Ectodermal cell (in vitro differentiated cells): ENCODE measurements around the gene IGFL2.

Experiments used
- H3K27ac ChIP-seq: 2 replicates; pipeline ENCODE4 v1.7.0; 2013; ENCODE audit warnings: mild to moderate bottlenecking, low read depth, low read length; ENCODE audit not compliant: insufficient read depth, poor library complexity, severe bottlenecking
- H3K27me3 ChIP-seq: 2 replicates; pipeline ENCODE4 v1.7.0; 2013; ENCODE audit warnings: mild to moderate bottlenecking, low read length; ENCODE audit not compliant: insufficient read depth, control insufficient read depth, poor library complexity, severe bottlenecking
- H3K36me3 ChIP-seq: one replicate; pipeline ENCODE4 v1.7.0; 2013; ENCODE audit warnings: low read length; ENCODE audit not compliant: control insufficient read depth, insufficient read depth
- H3K4me1 ChIP-seq: one replicate; pipeline ENCODE4 v1.7.0; 2013; ENCODE audit warnings: low read length; ENCODE audit not compliant: control insufficient read depth, insufficient read depth
- H3K4me3 ChIP-seq: 2 replicates; pipeline ENCODE4 v1.7.0; 2013; ENCODE audit warnings: low read depth, low read length, control low read depth; ENCODE audit not compliant: insufficient read depth
- H3K9me3 ChIP-seq: 2 replicates; pipeline ENCODE4 v1.7.0; 2013; ENCODE audit warnings: mild to moderate bottlenecking, low read length, moderate library complexity; ENCODE audit not compliant: control insufficient read depth
- WGBS, 2 experiments: methylation state at CpG; one replicate each; pipeline ENCODE4 v1.1.7; 2013; ENCODE audit warnings: missing lambda C conversion rate in 2 of 2; 5-methylcytosine and 5-hydroxymethylcytosine counted together

The IGFL2 gene

DNA sequence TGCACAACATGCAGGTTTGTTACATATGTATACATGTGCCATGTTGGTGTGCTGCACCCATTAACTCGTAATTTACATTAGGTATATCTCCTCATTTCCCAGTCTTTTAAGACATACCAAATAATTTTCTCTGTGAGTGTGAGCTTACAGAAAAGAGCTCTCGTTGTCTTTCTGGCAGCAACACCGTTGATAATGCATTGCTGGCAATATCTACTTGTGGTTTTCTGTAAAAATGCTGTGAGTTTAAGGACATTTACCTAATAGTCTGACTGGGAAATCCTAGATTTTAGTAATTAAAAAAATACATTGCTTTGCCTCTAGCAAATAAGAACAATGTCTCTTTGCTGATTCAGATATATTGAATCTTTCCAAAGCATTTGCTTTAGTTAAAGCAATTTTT lies 31.9 kb upstream of the IGFL2 start:
- Histone ChIP-seq H3K4me3 (no peak overlapping the region), H3K27ac (no peak overlapping the region)
- 97 to 100% methylated on average over 2 to 3 of the region's 3 CpGs for WGBS, 2 experiments

DNA sequence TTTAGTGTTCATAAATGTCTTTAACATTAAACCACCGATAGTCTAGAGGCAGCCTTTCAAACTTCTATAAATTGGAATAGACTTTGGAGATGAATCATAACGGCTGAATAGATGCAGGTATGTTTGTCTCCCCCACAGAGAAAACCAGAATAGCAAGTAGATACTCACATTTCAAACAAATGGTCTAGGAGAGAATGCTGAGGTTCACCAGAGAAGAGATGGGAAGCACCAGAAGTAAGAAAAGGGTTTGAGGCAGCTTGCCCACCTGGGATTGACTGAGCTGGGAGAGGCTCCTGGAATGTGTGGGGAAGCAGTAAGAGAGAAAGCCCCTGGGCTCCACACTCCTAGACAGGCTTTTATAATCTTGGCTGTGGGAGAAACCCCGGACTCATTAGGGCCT lies 29.9 kb upstream of the IGFL2 start:
- Histone ChIP-seq H3K27me3 (no peaks in the 10 kb centered on the region), H3K9me3 (no peaks in the 10 kb centered on the region), H3K27ac (no peak overlapping the region), H3K36me3 (no peaks in the 10 kb centered on the region), H3K4me1 (no peaks in the 10 kb centered on the region), H3K4me3 (no peak overlapping the region)
- WGBS, 2 experiments, result 83 to 97% methylated on average over 1 to 3 of the region's 3 CpGs

More for the DNA sequence above, 31.9 kb upstream of the IGFL2 start:
- Histone ChIP-seq H3K27me3 (peaks cover 5% of the 10 kb centered on the region), H3K4me1 (no peaks in the 10 kb centered on the region), H3K9me3 (no peaks in the 10 kb centered on the region), H3K36me3 (no peaks in the 10 kb centered on the region)

DNA sequence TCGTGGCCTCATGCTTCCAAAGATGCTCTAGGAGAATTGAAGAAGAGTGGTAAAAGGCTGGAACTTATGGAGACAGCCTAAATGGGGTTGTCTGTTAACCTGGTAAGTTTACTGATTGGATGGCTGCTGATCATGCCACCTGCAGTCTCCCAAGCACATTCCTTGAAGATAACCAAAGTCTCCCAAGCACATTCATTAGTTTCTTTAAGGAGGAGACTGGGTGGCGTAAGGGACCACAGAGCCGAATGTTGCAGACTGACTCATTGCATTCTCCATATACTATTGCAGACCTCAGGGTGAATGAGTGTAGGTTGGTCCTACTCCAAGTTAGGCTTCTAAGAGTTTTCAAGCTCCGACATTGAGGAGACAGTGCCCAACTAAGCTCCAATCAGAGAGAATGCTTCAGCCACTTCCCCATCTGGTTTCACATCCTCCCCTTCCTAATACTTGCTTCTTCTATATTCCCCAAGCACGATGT lies 23.4 kb upstream of the IGFL2 start, which contains the start of gene IGFL3:
TSS of gene IGFL3 (minus strand) at position 51 of the 478 bp plus-strand sequence. CDS start at position 12, 39 bp downstream.
- Histone ChIP-seq H3K27me3 (no peaks in the 10 kb centered on the region), H3K27ac (no peak within 1 kb of the TSS), H3K36me3 (no peaks in the 10 kb centered on the region), H3K9me3 (no peaks in the 10 kb centered on the region), H3K4me3 (no peak within 1 kb of the TSS), H3K4me1 (no peaks in the 10 kb centered on the region)
- WGBS, 2 experiments, result 95 to 97% methylated on average over 5 of the region's 5 CpGs

GRCh38 chr19:46125447-46125846 lies 22.6 kb upstream of the IGFL2 start:
- H3K4me1 ChIP-seq, result no peaks in the 10 kb centered on the region

GRCh38 chr19:46126086-46126580 lies 21.9 kb upstream of the IGFL2 start:
- 90 to 100% methylated on average over 1 to 2 of the region's 2 CpGs for WGBS, 2 experiments
- H3K36me3 ChIP-seq, result no peaks in the 10 kb centered on the region
- H3K27ac ChIP-seq, result no peak overlapping the region
- H3K4me1 ChIP-seq, result no peaks in the 10 kb centered on the region
- no peaks in the 10 kb centered on the region for H3K27me3 ChIP-seq
- H3K9me3 ChIP-seq, result no peaks in the 10 kb centered on the region
- no peak overlapping the region for H3K4me3 ChIP-seq

More at GRCh38 chr19:46125447-46125846, 22.6 kb upstream of the IGFL2 start:
- no peaks in the 10 kb centered on the region for H3K27me3 ChIP-seq
- 98 to 99% methylated on average over 3 of the region's 4 CpGs for WGBS, 2 experiments
- no peaks in the 10 kb centered on the region for H3K36me3 ChIP-seq
- H3K27ac ChIP-seq, result no peak overlapping the region
- H3K4me3 ChIP-seq, result no peak overlapping the region
- H3K9me3 ChIP-seq, result no peaks in the 10 kb centered on the region

DNA sequence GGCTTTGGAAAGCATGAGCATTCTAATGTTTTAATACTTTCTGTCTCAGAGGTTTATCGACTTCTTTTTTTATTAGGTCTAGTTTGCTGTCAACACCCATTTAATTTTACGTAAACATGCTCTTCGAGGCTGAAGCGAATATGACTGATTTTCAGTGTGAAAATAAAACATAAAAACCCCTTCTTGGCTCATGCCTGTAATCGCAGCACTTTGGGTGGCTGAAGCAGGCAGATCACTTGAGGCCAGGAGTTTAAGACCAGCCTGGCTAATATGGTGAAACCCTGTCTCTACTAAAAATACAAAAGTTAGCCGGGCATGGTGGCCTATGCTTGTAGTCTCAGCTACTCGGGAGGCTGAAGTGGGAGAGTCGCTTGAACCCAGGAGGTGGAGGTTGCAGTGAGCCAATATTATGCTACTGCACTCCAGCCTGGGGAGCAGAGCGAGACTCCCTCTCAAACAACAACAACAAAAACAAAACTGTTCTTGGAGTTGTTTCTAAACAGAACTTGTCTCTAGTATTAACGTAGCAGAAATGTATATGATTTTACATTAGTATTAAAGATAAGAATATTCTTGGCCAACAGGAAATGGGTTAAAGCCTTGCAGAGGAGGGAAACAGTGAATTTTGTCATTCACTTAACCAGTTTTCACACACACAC lies 16.4 kb upstream of the IGFL2 start:
- 71 to 82% methylated on average over 8 of the region's 10 CpGs for WGBS, 2 experiments
- peaks cover 11% of the 10 kb centered on the region for H3K4me1 ChIP-seq
- no peak overlapping the region for H3K27ac ChIP-seq
- no peak overlapping the region for H3K4me3 ChIP-seq
- H3K36me3 ChIP-seq, result no peaks in the 10 kb centered on the region
- no peaks in the 10 kb centered on the region for H3K27me3 ChIP-seq
- H3K9me3 ChIP-seq, result no peaks in the 10 kb centered on the region

DNA sequence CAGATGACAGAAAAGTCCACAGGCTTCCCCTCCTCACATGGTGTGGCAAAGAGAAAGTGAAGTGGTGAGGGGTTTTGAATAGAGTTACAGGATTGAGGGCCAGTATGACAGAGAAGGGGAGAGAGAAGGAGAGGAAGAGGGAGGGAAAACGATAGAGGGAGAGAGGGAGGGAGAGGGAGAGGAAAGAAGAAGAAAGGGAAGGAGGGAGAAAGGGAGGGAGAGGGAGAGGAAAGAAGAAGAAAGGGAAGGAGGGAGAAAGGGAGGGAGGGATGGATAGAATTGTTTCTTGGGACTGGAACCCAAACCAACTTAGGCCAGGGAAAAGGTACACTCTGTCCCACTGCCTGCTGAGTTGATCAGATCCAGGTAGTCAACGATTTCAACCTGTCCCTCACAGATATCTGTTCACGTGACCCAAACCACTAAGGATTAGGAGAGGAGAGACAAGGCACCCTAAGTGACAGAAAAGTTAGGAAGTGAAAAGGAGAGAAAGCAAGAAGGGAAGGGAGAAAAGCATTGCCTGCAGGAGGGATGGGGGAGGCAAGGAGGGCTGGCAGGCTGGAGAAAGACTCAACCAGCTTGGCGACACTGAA lies 15.4 kb upstream of the IGFL2 start:
- Histone ChIP-seq H3K27me3 (no peaks in the 10 kb centered on the region), H3K9me3 (no peaks in the 10 kb centered on the region), H3K27ac (peak overlapping the region; percentile 86), H3K4me3 (no peak overlapping the region), H3K36me3 (no peaks in the 10 kb centered on the region), H3K4me1 (peaks cover 11% of the 10 kb centered on the region)
- 67 to 70% methylated on average over 4 of the region's 4 CpGs for WGBS, 2 experiments

DNA sequence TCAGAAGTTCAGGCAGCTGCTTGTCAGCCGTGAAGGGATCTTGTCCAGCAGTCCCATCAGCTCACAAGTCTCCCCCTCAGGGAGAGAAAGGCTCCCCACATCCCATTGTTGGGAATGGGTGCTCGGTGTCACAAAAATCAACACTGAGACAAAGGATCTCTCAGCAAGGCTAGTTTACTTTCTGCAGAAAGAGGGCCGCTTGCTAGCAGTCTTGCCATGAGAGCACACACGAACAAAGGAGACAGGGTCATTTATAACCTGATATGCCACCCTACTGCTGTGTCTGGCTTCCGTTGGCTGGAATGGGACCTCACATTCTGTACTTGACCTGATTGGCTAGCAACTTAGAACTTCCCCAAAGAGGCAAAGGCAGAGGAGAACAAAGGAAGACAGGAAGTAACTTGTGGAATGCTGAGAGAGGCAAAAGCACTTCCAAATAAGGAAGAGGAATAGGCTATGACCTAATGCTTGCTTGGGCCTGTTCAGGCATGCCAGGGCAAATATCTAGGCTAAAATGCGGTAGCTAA lies 14.9 kb upstream of the IGFL2 start:
- 32 to 34% methylated on average over 6 of the region's 6 CpGs for WGBS, 2 experiments
- H3K36me3 ChIP-seq, result no peaks in the 10 kb centered on the region
- no peaks in the 10 kb centered on the region for H3K27me3 ChIP-seq
- H3K9me3 ChIP-seq, result no peaks in the 10 kb centered on the region
- peaks cover 11% of the 10 kb centered on the region for H3K4me1 ChIP-seq
- no peak overlapping the region for H3K4me3 ChIP-seq
- peak overlapping the region; percentile 86 for H3K27ac ChIP-seq

DNA sequence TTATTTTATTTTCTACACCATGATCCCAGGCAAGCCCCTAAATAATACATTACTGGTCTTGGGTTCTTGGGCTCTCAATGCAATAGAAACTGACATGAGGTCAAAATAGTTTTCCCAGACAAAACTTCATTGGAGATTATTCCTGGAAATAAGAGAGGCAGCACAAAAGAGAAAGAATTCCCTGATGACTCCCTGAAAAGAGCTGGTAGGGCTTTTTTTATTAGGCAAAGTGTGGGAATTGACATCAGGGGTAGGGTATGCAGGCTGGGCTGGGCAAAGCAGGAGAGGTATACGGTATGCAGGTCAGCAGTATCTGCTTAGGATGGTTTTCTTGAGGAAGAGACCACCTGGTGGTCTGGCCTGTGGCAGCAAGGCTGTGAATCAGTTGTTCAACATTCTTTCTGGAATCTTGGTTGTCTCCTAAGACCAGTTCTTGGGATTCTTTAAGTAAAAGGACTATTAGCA lies 14.2 kb upstream of the IGFL2 start:
- Histone ChIP-seq H3K4me3 (no peak overlapping the region), H3K27me3 (no peaks in the 10 kb centered on the region), H3K4me1 (peaks cover 11% of the 10 kb centered on the region), H3K36me3 (no peaks in the 10 kb centered on the region), H3K9me3 (no peaks in the 10 kb centered on the region), H3K27ac (peak overlapping the region; percentile 82)
- WGBS, 2 experiments, result 75 to 81% methylated on average over 1 of the region's 1 CpG

DNA sequence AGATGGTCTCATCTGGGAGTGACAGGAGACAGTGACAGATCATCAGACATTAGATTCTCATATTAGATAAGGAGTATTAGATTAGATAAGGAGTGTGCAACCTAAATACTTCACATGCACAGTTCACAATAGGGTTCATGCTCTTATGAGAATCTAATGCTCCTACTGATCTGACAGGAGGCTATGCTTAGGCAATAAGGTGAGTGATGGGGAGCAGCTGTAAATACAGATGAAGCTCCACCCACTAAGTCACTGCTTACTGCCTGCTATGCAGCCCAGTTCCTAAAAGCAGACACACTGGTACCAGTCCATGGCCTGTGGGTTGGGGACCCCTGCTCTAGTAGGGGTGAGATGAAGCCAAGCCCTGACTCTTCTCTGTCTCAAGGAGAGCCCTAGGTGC lies 13.5 kb upstream of the IGFL2 start:
- Histone ChIP-seq H3K4me3 (no peak overlapping the region), H3K27me3 (no peaks in the 10 kb centered on the region), H3K9me3 (no peaks in the 10 kb centered on the region), H3K4me1 (peaks cover 11% of the 10 kb centered on the region), H3K27ac (no peak overlapping the region), H3K36me3 (no peaks in the 10 kb centered on the region)
